Left lung (tissue), 10 donors: ENCODE measurements around the gene CKS1B. TPM values are rescaled to one million over a fixed set of nuclear protein-coding genes. Genes with fewer than 3 reads are reported as not detected.

Source experiments
- ATAC-seq: fragments of 200-7000 bp; cut with Tn5 transposase; one replicate; pipeline ENCODE4 v1.9.1; 2020; ENCODE audit warnings: moderate library complexity
- DNase-seq, 4 donors: peaks; one replicate each; pipeline ENCODE4 v3.0.0-alpha.2; 2013 to 2020
- H3K27ac ChIP-seq, 2 donors: fragments of 200-600 bp; sonication (generic) in 1 of 2; one replicate each; pipeline versions ENCODE4 v1.5.0 to v1.8.0; 2020 to 2021
- H3K27me3 ChIP-seq, 2 donors: fragments of 200-600 bp; sonication (generic) in 1 of 2; one replicate each; pipeline versions ENCODE4 v1.5.0 to v1.8.0; 2020 to 2021
- H3K36me3 ChIP-seq, 2 donors: fragments of 200-600 bp; sonication (generic) in 1 of 2; one replicate each; pipeline versions ENCODE4 v1.5.0 to v1.8.0; 2020 to 2021
- H3K4me1 ChIP-seq, 2 donors: fragments of 200-600 bp; one replicate each; pipeline ENCODE4 v1.8.0; 2021
- H3K4me3 ChIP-seq, 2 donors: fragments of 200-600 bp; sonication (generic) in 1 of 2; one replicate each; pipeline versions ENCODE4 v1.5.0 to v1.8.0; 2020 to 2021; ENCODE audit warnings: mild to moderate bottlenecking in 1 of 2
- H3K9me3 ChIP-seq, 2 donors: fragments of 200-600 bp; sonication (generic) in 1 of 2; one replicate each; pipeline versions ENCODE4 v1.5.0 to v1.8.0; 2020 to 2021
- intact Hi-C, 2 donors: fragments of 100-400 bp; cut with DNase I; formaldehyde crosslinking; loops; one replicate each; pipeline versions ENCODE4 v1.11.2 to v1.14.2; 2022
- polyA plus RNA-seq, 6 donors: library from polyadenylated mRNA; unstranded; fragments of 120-200 nt; gene quantifications; one replicate each; pipeline ENCODE4 v1.2.1, GENCODE V29; 2013; ENCODE audit not compliant: insufficient read length in 6 of 6
- total RNA-seq, 2 donors: library from RNA; stranded (reverse); fragmentation: NEBNext Ultra II Directional; extraction: Animal tissue kit (Norgen Biotek cat#: 25700); gene quantifications; one replicate each; pipeline ENCODE4 v1.2.1, GENCODE V29; 2021
- TF ChIP-seq, protein P1 (sequence below), 2 donors: fragments of 200-600 bp; sonication (generic) in 1 of 2; IDR thresholded peaks; one replicate each; pipeline versions ENCODE4 v1.5.0 to v1.8.0; 2021; ENCODE audit warnings: antibody characterized with exemption in 2 of 2
- donor health status: DM: no; HTN: yes; CAD: no.
- donor health status: DM: no; HTN: no; CAD: no.

The CKS1B gene
- total and polyA plus RNA-seq, 8 donors = 29.7 to 141 (median 87.7) TPM

DNA sequence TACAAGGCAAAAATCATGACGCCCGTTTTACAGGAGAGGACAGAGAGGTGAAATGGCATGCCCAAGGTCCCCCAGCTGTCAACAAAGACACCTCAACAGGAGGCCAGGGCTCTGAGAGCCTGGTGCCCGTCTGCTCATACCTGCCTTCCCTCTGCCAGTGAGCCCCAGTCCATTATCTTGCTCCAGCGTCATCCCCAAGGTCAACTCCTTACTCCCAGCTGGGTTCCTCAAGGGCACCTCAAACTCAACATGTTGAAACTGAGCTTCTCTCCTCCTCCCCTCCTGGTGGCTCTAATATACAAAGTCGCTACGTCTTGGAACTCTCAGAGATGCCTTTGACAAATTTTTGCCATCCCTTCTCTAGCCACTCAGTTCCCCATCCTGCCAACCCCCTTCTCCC lies 21.8 kb upstream of the CKS1B start:
- Histone ChIP-seq H3K36me3 (peaks cover 0 to 25% of the 10 kb centered on the region in 2 donors), H3K9me3 (no peaks in the 10 kb centered on the region), H3K4me3 (no peak overlapping the region), H3K27ac (no peak overlapping the region), H3K4me1 (peaks cover 23 to 53% of the 10 kb centered on the region in 2 donors), H3K27me3 (no peaks in the 10 kb centered on the region)
- ATAC-seq = no peak
- no peak for DNase-seq
- intact Hi-C loops = loop anchor here in 1 of 2 donors (10.0 kb wide), 1 partner anchor 112 kb away; the partner anchor contains the start of gene EFNA4
- TF ChIP-seq, protein P1, sequence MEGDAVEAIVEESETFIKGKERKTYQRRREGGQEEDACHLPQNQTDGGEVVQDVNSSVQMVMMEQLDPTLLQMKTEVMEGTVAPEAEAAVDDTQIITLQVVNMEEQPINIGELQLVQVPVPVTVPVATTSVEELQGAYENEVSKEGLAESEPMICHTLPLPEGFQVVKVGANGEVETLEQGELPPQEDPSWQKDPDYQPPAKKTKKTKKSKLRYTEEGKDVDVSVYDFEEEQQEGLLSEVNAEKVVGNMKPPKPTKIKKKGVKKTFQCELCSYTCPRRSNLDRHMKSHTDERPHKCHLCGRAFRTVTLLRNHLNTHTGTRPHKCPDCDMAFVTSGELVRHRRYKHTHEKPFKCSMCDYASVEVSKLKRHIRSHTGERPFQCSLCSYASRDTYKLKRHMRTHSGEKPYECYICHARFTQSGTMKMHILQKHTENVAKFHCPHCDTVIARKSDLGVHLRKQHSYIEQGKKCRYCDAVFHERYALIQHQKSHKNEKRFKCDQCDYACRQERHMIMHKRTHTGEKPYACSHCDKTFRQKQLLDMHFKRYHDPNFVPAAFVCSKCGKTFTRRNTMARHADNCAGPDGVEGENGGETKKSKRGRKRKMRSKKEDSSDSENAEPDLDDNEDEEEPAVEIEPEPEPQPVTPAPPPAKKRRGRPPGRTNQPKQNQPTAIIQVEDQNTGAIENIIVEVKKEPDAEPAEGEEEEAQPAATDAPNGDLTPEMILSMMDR (IDR thresholded peaks at IDR 0.05) = no peak

DNA sequence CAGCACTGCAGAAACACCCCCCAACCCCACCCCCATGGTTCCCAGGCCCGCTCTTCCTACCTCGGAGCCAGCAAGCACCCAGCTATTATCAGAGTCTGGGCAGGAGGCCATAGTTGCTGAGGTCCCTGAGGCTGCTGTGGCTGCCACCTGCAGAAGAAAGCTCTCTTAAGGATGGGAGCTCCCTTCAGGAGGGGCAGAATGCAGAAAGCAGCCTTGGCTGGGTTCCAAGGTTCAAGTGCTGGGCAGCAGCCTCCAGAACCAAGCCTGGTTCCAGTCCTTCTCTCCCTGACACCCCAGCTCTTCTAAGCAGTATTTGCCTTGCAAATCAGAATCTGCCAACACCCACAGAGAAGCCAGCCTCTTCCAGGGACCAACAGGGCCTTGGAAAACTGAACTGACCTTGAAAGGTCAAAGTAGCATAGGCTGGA lies 20.9 kb upstream of the CKS1B start:
- DNase-seq = no peak
- Histone ChIP-seq H3K9me3 (no peaks in the 10 kb centered on the region), H3K4me1 (peaks cover 23 to 63% of the 10 kb centered on the region in 2 donors), H3K4me3 (no peak overlapping the region), H3K36me3 (peaks cover 0 to 25% of the 10 kb centered on the region in 2 donors), H3K27me3 (no peaks in the 10 kb centered on the region), H3K27ac (no peak overlapping the region)
- intact Hi-C loops = loop anchor here in 1 of 2 donors (10.0 kb wide), 1 partner anchor 111 kb away; the partner anchor contains the start of gene EFNA4
- no peak for ATAC-seq
- TF ChIP-seq, protein P1 (IDR thresholded peaks at IDR 0.05) = no peak

DNA sequence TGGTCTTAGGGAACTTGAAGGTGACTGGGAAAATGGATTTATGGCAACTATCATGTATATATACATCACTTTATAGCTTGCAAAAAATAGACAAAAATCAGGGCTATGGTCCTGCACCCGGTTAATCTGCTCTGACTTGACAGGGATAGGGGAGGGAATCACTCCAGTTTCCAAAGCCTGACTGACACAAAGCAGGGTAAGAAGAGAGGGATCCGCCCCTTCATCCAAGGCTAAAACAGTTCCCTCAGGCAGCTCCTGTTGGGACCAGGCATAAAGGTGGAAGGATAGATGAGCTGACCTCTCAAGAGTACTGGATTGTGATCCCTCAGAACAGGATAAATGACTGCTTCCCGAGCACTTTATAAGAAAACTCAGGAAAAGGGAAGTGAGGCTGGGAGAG lies 19.9 kb upstream of the CKS1B start:
- Histone ChIP-seq H3K9me3 (no peaks in the 10 kb centered on the region), H3K4me3 (peak overlapping the region in 1 of 2 donors; percentile 14)
- intact Hi-C loops = loop anchor here in 1 of 2 donors (10.0 kb wide), 1 partner anchor 110 kb away; the partner anchor contains the start of gene EFNA4

DNA sequence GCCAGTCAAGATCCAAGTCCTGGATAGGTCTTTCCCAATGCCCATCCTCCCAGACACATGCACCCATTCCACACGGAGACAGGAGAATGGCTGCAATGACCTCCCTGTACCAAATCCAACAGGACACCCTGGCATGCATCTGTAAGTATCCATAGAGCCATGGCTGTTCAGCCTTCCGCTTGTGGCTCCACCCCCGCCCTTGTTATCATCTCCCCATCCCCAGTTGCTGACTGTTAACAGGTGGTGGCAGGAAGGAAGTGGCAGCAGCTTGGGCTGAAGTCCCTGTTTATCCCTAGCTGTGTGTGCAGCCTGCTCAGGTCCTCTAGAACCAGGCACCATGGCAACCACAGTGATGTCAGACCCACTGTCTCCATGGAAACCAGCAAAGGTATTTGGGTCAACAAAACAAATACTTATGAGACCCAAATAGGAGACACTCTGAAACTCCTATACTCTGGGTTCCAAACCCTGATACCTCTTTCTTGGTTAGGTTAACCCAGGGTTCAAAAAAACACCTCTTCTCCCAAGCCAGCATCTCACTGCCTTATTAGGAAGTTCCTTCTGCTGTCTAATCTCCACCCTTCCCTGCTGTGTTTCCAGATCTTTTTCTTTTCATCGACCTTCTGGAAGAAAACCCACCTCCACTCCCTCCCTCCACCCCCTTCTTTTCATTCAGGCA lies 19.3 kb upstream of the CKS1B start:
- H3K4me1 ChIP-seq = peaks cover 23 to 66% of the 10 kb centered on the region in 2 donors
- H3K27me3 ChIP-seq = no peaks in the 10 kb centered on the region
- peak; percentile 42 for ATAC-seq
- intact Hi-C loops = loop anchor here in 1 of 2 donors (10.0 kb wide), 1 partner anchor 110 kb away; the partner anchor contains the start of gene EFNA4
- no peaks in the 10 kb centered on the region for H3K9me3 ChIP-seq
- peaks cover 0 to 31% of the 10 kb centered on the region in 2 donors for H3K36me3 ChIP-seq
- TF ChIP-seq, protein P1 (IDR thresholded peaks at IDR 0.05) = no peak
- peak overlapping the region; percentile 50 to 58 for H3K4me3 ChIP-seq
- peak in 1 of 4 donors; percentile 81 for DNase-seq
- peak overlapping the region; percentile 81 to 88 for H3K27ac ChIP-seq

More for the DNA sequence above, 19.9 kb upstream of the CKS1B start:
- Histone ChIP-seq H3K4me1 (peaks cover 23 to 64% of the 10 kb centered on the region in 2 donors), H3K27me3 (no peaks in the 10 kb centered on the region), H3K36me3 (peaks cover 0 to 34% of the 10 kb centered on the region in 2 donors), H3K27ac (peak overlapping the region in 1 of 2 donors; percentile 81)
- TF ChIP-seq, protein P1 (IDR thresholded peaks at IDR 0.05) = no peak
- ATAC-seq = no peak
- no peak for DNase-seq
